Trophoblast cell (in vitro differentiated cells and primary cell): ENCODE measurements around the gene TGOLN2.

Experiments
- DNase-seq, 2 donors: peaks; one replicate each; pipeline ENCODE4 v3.0.0-alpha.2; 2016
- H2AFZ ChIP-seq: 2 replicates; pipeline ENCODE4 v1.6.1; 2013; ENCODE audit warnings: low read length, moderate library complexity, mild to moderate bottlenecking; ENCODE audit not compliant: insufficient read depth, poor library complexity
- H2AK5ac ChIP-seq: 2 replicates; pipeline ENCODE4 v1.6.1; 2013; ENCODE audit warnings: mild to moderate bottlenecking, low read length
- H2BK120ac ChIP-seq: 2 replicates; pipeline ENCODE4 v1.6.1; 2013; ENCODE audit warnings: low read length, mild to moderate bottlenecking, moderate library complexity; ENCODE audit not compliant: insufficient read depth, poor library complexity
- H2BK12ac ChIP-seq: 2 replicates; pipeline ENCODE4 v1.6.1; 2013; ENCODE audit warnings: mild to moderate bottlenecking, low read length, moderate library complexity
- H2BK5ac ChIP-seq: 2 replicates; pipeline ENCODE4 v1.6.1; 2013; ENCODE audit warnings: low read length, low read depth, moderate library complexity, mild to moderate bottlenecking; ENCODE audit not compliant: poor library complexity
- H3K14ac ChIP-seq: 2 replicates; pipeline ENCODE4 v1.6.1; 2013; ENCODE audit warnings: mild to moderate bottlenecking, low read length
- H3K18ac ChIP-seq: 2 replicates; pipeline ENCODE4 v1.6.1; 2013; ENCODE audit warnings: mild to moderate bottlenecking, low read length
- H3K23ac ChIP-seq: 2 replicates; pipeline ENCODE4 v1.6.1; 2013; ENCODE audit warnings: low read length
- H3K27ac ChIP-seq: 2 replicates; pipeline ENCODE4 v1.5.1; 2013; ENCODE audit warnings: low read depth, mild to moderate bottlenecking, inconsistent platforms, low read length, moderate library complexity
- H3K27me3 ChIP-seq: 2 replicates; pipeline ENCODE4 v1.6.1; 2013; ENCODE audit warnings: inconsistent platforms, mild to moderate bottlenecking, low read length, moderate library complexity; ENCODE audit not compliant: insufficient read depth
- H3K36me3 ChIP-seq, 2 experiments: 1 replicate in 1 of 2; 2 replicates in 1 of 2; pipeline ENCODE4 v1.6.1; 2013; ENCODE audit warnings: low read length in 2 of 2, mild to moderate bottlenecking in 2 of 2, moderate library complexity in 1 of 2; ENCODE audit not compliant: insufficient read depth in 2 of 2, control insufficient read depth in 1 of 2
- H3K4ac ChIP-seq: 2 replicates; pipeline ENCODE4 v1.6.1; 2013; ENCODE audit warnings: low read depth, mild to moderate bottlenecking, low read length, moderate library complexity
- H3K4me1 ChIP-seq, 2 experiments: 1 replicate in 1 of 2; 2 replicates in 1 of 2; pipeline ENCODE4 v1.6.1; 2013; ENCODE audit warnings: low read length in 2 of 2, mild to moderate bottlenecking in 2 of 2, moderate library complexity in 1 of 2; ENCODE audit not compliant: insufficient read depth in 2 of 2, control insufficient read depth in 1 of 2
- H3K4me2 ChIP-seq: 2 replicates; pipeline ENCODE4 v1.6.1; 2013; ENCODE audit warnings: inconsistent platforms, mild to moderate bottlenecking, low read length, moderate library complexity
- H3K4me3 ChIP-seq: 2 replicates; pipeline ENCODE4 v1.5.1; 2013; ENCODE audit warnings: mild to moderate bottlenecking, low read depth, low read length, inconsistent platforms
- H3K79me1 ChIP-seq: one replicate; pipeline ENCODE4 v1.6.1; 2013; ENCODE audit warnings: low read length
- H3K79me2 ChIP-seq: 2 replicates; pipeline ENCODE4 v1.6.1; 2013; ENCODE audit warnings: low read length, mild to moderate bottlenecking; ENCODE audit not compliant: control insufficient read depth, insufficient read depth, poor library complexity
- H3K9ac ChIP-seq: 2 replicates; pipeline ENCODE4 v1.6.1; 2013; ENCODE audit warnings: mild to moderate bottlenecking, low read length
- H3K9me3 ChIP-seq: 2 replicates; pipeline ENCODE4 v1.6.1; 2013; ENCODE audit warnings: low read depth, mild to moderate bottlenecking, control low read depth, inconsistent platforms, low read length; ENCODE audit not compliant: insufficient read depth
- H4K12ac ChIP-seq: 2 replicates; pipeline ENCODE4 v1.6.1; 2013; ENCODE audit warnings: low read depth, mild to moderate bottlenecking, low read length, moderate library complexity
- H4K8ac ChIP-seq: 2 replicates; pipeline ENCODE4 v1.6.1; 2013; ENCODE audit warnings: low read depth, mild to moderate bottlenecking, low read length, moderate library complexity
- H4K91ac ChIP-seq: one replicate; pipeline ENCODE4 v1.6.1; 2013; ENCODE audit warnings: low read depth, mild to moderate bottlenecking, low read length, moderate library complexity
- WGBS: extraction: QIAGEN DNeasy Blood & Tissue Kit; methylation state at CpG from one replicate; pipeline ENCODE4 v1.1.7; 2013; ENCODE audit warnings: missing lambda C conversion rate; ENCODE audit not compliant: insufficient read length, insufficient coverage; ENCODE audit errors: extremely low coverage; 5-methylcytosine and 5-hydroxymethylcytosine counted together

Gene TGOLN2

GRCh38 chr2:85310330-85310729, 17.5 kb downstream of the TGOLN2 start:
- H2AK5ac ChIP-seq = no peak overlapping the region
- H4K8ac ChIP-seq = no peak overlapping the region
- DNase-seq = no peak
- H4K91ac ChIP-seq = no peak overlapping the region
- H3K4me2 ChIP-seq = no peak overlapping the region
- H3K18ac ChIP-seq = no peak overlapping the region
- no peak overlapping the region for H4K12ac ChIP-seq
- no peaks in the 10 kb centered on the region for H3K79me1 ChIP-seq
- H2BK12ac ChIP-seq = no peak overlapping the region
- H3K36me3 ChIP-seq = peaks cover 24 to 37% of the 10 kb centered on the region in 2 experiments
- no peak overlapping the region for H3K4me3 ChIP-seq
- no CpG with 5 or more reads among the region's 3 CpGs for WGBS
- H2BK120ac ChIP-seq = no peak overlapping the region
- no peak overlapping the region for H2AFZ ChIP-seq
- peaks cover 2% of the 10 kb centered on the region for H3K9me3 ChIP-seq
- no peak overlapping the region for H3K27ac ChIP-seq
- peaks cover 3 to 5% of the 10 kb centered on the region in 2 experiments for H3K4me1 ChIP-seq
- no peak overlapping the region for H3K4ac ChIP-seq
- H3K23ac ChIP-seq = no peak overlapping the region
- no peaks in the 10 kb centered on the region for H3K27me3 ChIP-seq
- H3K14ac ChIP-seq = no peak overlapping the region
- H2BK5ac ChIP-seq = no peak overlapping the region
- no peak overlapping the region for H3K9ac ChIP-seq
- no peaks in the 10 kb centered on the region for H3K79me2 ChIP-seq

- Histone ChIP-seq H2AK5ac (no peak overlapping the region), H3K4me3 (no peak overlapping the region), H2BK12ac (no peak overlapping the region), H3K4me2 (no peak overlapping the region), H3K23ac (no peak overlapping the region), H4K8ac (no peak overlapping the region), H3K27ac (no peak overlapping the region), H3K14ac (no peak overlapping the region), H2BK5ac (no peak overlapping the region), H3K36me3 (peaks cover 27 to 37% of the 10 kb centered on the region in 2 experiments), H3K4ac (no peak overlapping the region), H3K27me3 (no peaks in the 10 kb centered on the region), H3K9me3 (no peaks in the 10 kb centered on the region), H4K12ac (no peak overlapping the region), H3K4me1 (peaks cover 3 to 5% of the 10 kb centered on the region in 2 experiments), H3K79me1 (no peaks in the 10 kb centered on the region), H3K79me2 (no peaks in the 10 kb centered on the region), H4K91ac (no peak overlapping the region), H3K9ac (no peak overlapping the region), H2AFZ (no peak overlapping the region), H2BK120ac (no peak overlapping the region), H3K18ac (no peak overlapping the region)
- no CpG with 5 or more reads among the region's 19 CpGs for WGBS
- no peak for DNase-seq
Measured at GRCh38 chr2:85309699-85310321, 18.0 kb downstream of the TGOLN2 start.

DNA sequence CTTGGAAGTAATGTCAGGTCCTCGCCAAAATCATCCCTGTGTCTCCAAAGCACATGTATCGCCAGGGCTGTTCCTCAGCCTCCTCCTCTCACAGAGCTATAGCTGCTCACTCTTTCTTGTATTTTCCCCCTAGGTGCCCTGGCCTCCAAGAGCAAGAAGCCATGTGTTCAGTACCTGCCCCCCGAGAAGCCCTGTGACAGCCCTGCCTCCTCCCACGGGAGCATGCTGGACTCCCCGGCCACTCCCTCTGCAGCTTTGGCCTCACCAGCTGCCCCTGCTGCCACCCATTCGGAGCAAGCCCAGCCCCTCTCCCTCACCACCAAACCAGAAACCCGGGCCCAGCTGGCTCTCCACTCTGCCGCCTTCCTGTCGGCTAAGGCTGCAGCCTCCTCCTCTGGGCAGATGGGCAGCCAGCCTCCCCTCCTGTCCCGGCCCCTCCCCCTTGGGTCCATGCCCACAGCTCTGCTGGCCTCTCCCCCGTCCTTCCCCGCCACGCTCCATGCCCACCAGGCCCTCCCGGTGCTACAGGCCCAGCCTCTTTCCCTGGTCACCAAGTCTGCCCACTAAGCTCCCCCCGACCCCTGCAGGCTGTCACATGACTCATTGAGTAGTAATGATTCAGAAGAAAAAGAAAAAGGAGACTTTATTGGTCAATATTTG, 18.8 kb downstream of the TGOLN2 start:
- Histone ChIP-seq H3K27me3 (no peaks in the 10 kb centered on the region), H2BK120ac (no peak overlapping the region), H3K18ac (no peak overlapping the region), H3K4me2 (no peak overlapping the region), H3K14ac (no peak overlapping the region), H4K8ac (no peak overlapping the region), H3K27ac (no peak overlapping the region), H3K9me3 (no peaks in the 10 kb centered on the region), H3K4ac (no peak overlapping the region), H3K23ac (no peak overlapping the region), H2AK5ac (no peak overlapping the region), H2BK5ac (no peak overlapping the region), H3K79me2 (no peaks in the 10 kb centered on the region), H2AFZ (no peak overlapping the region), H4K12ac (no peak overlapping the region), H4K91ac (no peak overlapping the region), H3K4me3 (no peak overlapping the region), H3K36me3 (peaks cover 32 to 37% of the 10 kb centered on the region in 2 experiments), H2BK12ac (no peak overlapping the region), H3K79me1 (no peaks in the 10 kb centered on the region), H3K9ac (no peak overlapping the region), H3K4me1 (peaks cover 3 to 5% of the 10 kb centered on the region in 2 experiments)
- WGBS = no CpG with 5 or more reads among the region's 15 CpGs
- DNase-seq = no peak

DNA sequence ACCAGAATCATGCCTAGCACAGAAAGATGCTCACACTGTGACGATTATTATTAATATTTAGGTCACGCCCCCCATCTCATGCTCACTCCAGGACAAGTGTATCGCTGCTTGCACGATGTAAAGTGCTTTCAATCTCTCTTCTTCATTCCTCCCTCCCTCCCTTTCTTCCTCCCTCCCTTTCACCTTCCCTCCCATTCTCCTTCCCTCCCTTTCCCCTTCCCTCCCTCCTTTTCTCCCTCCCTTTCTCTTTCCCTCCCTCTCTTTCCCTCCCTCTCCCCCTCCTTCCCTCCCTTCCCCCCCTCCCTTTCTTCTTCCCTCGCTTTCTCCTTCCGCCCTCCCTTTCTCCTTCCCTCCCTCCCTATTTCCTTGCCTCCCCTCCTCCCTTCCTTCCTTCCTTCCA, 19.6 kb downstream of the TGOLN2 start:
- Histone ChIP-seq H2BK120ac (no peak overlapping the region), H3K23ac (no peak overlapping the region), H2BK5ac (no peak overlapping the region), H2AFZ (no peak overlapping the region), H3K4ac (no peak overlapping the region), H3K79me2 (no peaks in the 10 kb centered on the region), H3K27ac (no peak overlapping the region), H3K14ac (no peak overlapping the region), H3K9me3 (no peaks in the 10 kb centered on the region), H3K9ac (no peak overlapping the region), H3K79me1 (no peaks in the 10 kb centered on the region), H4K12ac (no peak overlapping the region), H4K8ac (no peak overlapping the region), H3K4me3 (no peak overlapping the region), H3K18ac (no peak overlapping the region), H2BK12ac (no peak overlapping the region), H3K27me3 (no peaks in the 10 kb centered on the region), H3K4me1 (peaks cover 3 to 5% of the 10 kb centered on the region in 2 experiments), H3K36me3 (peaks cover 32 to 42% of the 10 kb centered on the region in 2 experiments), H2AK5ac (no peak overlapping the region), H4K91ac (no peak overlapping the region), H3K4me2 (no peak overlapping the region)
- DNase-seq = no peak
- WGBS = 94% methylated on average over 2 of the region's 6 CpGs
